OCI-LY3 (cell line): ENCODE data around the gene OTOGL.

Experiments
- H2AFZ ChIP-seq: fragments of 200-600, 300-600 bp; shearing (Covaris generic); 2 replicates; pipeline ENCODE4 v1.6.0; 2014; ENCODE audit warnings: antibody characterized with exemption, low read depth, low read length
- H3K27ac ChIP-seq: fragments of 200-600, 300-600 bp; sonication (generic); 2 replicates; pipeline ENCODE4 v1.5.1; 2014; ENCODE audit warnings: mild to moderate bottlenecking, low read length, moderate library complexity, mixed read lengths
- H3K27me3 ChIP-seq: fragments of 200-600, 300-600 bp; sonication (generic); 2 replicates; pipeline ENCODE4 v1.6.1; 2014; ENCODE audit warnings: low read depth, low read length, mixed read lengths
- H3K36me3 ChIP-seq: fragments of 200-600, 300-600 bp; sonication (generic); replicated peaks from 2 replicates; pipeline ENCODE3; 2014; ENCODE audit warnings: low read depth, low read length, mixed read lengths
- H3K4me1 ChIP-seq: fragments of 300-600, 200-600 bp; sonication (generic); 2 replicates; pipeline ENCODE4 v1.6.1; 2014; ENCODE audit warnings: low read length, mixed read lengths
- H3K4me2 ChIP-seq: fragments of 200-600, 300-600 bp; sonication (generic); 2 replicates; pipeline ENCODE4 v1.6.1; 2014; ENCODE audit warnings: low read length, mixed read lengths
- H3K4me3 ChIP-seq: fragments of 300-600, 200-600 bp; sonication (generic); 2 replicates; pipeline ENCODE4 v1.5.1; 2014; ENCODE audit warnings: antibody characterized with exemption, mild to moderate bottlenecking, low read length, moderate library complexity
- H3K79me2 ChIP-seq: fragments of 300-600, 200-600 bp; shearing (Covaris generic); 2 replicates; pipeline ENCODE4 v1.6.1; 2014; ENCODE audit warnings: mild to moderate bottlenecking, low read length, mixed read lengths
- H3K9ac ChIP-seq: fragments of 300-600, 200-600 bp; shearing (Covaris generic); 2 replicates; pipeline ENCODE4 v1.6.0; 2014; ENCODE audit warnings: mild to moderate bottlenecking, low read length, moderate library complexity
- H3K9me3 ChIP-seq: fragments of 200-600, 300-600 bp; shearing (Covaris generic); 2 replicates; pipeline ENCODE4 v1.6.1; 2014; ENCODE audit warnings: low read length, mixed read lengths; ENCODE audit not compliant: insufficient read depth
- H4K20me1 ChIP-seq: fragments of 200-600, 300-600 bp; sonication (generic); 2 replicates; pipeline ENCODE4 v1.6.1; 2016; ENCODE audit warnings: low read length, mixed read lengths; ENCODE audit not compliant: insufficient read depth
- CTCF ChIP-seq: fragments of 200-600, 300-600 bp; sonication (generic); IDR thresholded peaks from 2 replicates; pipeline ENCODE4 v1.5.1; 2014; ENCODE audit warnings: antibody characterized with exemption, low read length, low read depth
- EZH2phosphoT487 ChIP-seq: fragments of 200-600 bp; shearing (Covaris generic); IDR thresholded peaks from 2 replicates; pipeline ENCODE4 v1.6.1; 2018; ENCODE audit warnings: antibody characterized with exemption, mixed run types, low read depth

Gene OTOGL

GRCh38 chr12:80401191-80401590 is 301.9 kb downstream of the OTOGL start:
- H3K79me2 ChIP-seq, result no peaks in the 10 kb centered on the region
- 0 out of 2 replicates have a peak overlapping the region, but pooled peaks have one; percentile 1 for H3K4me2 ChIP-seq
- no peak overlapping the region for H3K27ac ChIP-seq
- TF ChIP-seq EZH2phosphoT487 (no peak), CTCF (no peak)
- H2AFZ ChIP-seq, result no peak overlapping the region
- H4K20me1 ChIP-seq, result no peaks in the 10 kb centered on the region
- no peaks in the 10 kb centered on the region for H3K4me1 ChIP-seq
- no peak overlapping the region for H3K9ac ChIP-seq
- no peaks in the 10 kb centered on the region for H3K9me3 ChIP-seq
- no peak overlapping the region for H3K4me3 ChIP-seq
- H3K36me3 ChIP-seq, result no peaks in the 10 kb centered on the region
- no peaks in the 10 kb centered on the region for H3K27me3 ChIP-seq

GRCh38 chr12:80404629-80405028 is 305.3 kb downstream of the OTOGL start:
- no peak overlapping the region for H3K27ac ChIP-seq
- no peaks in the 10 kb centered on the region for H3K27me3 ChIP-seq
- H3K4me1 ChIP-seq, result no peaks in the 10 kb centered on the region
- no peak overlapping the region for H3K4me3 ChIP-seq
- H3K36me3 ChIP-seq, result no peaks in the 10 kb centered on the region
- H4K20me1 ChIP-seq, result no peaks in the 10 kb centered on the region
- no peak overlapping the region for H3K9ac ChIP-seq
- H2AFZ ChIP-seq, result no peak overlapping the region
- H3K79me2 ChIP-seq, result no peaks in the 10 kb centered on the region
- H3K4me2 ChIP-seq, result no peak overlapping the region
- H3K9me3 ChIP-seq, result no peaks in the 10 kb centered on the region
- TF ChIP-seq CTCF, result no peak
- no peak for TF ChIP-seq EZH2phosphoT487

GRCh38 chr12:80406253-80406652 is 306.9 kb downstream of the OTOGL start:
- H3K4me1 ChIP-seq, result no peaks in the 10 kb centered on the region
- no peaks in the 10 kb centered on the region for H3K9me3 ChIP-seq
- H3K4me3 ChIP-seq, result no peak overlapping the region
- H2AFZ ChIP-seq, result no peak overlapping the region
- H4K20me1 ChIP-seq, result no peaks in the 10 kb centered on the region
- H3K27ac ChIP-seq, result no peak overlapping the region
- no peak overlapping the region for H3K9ac ChIP-seq
- no peak overlapping the region for H3K4me2 ChIP-seq
- H3K36me3 ChIP-seq, result no peaks in the 10 kb centered on the region
- H3K27me3 ChIP-seq, result no peaks in the 10 kb centered on the region
- H3K79me2 ChIP-seq, result no peaks in the 10 kb centered on the region
- TF ChIP-seq EZH2phosphoT487 (no peak), CTCF (no peak)

GRCh38 chr12:80411787-80412186 is 312.4 kb downstream of the OTOGL start:
- no peak overlapping the region for H3K4me3 ChIP-seq
- H3K4me1 ChIP-seq, result peaks cover 18% of the 10 kb centered on the region
- no peaks in the 10 kb centered on the region for H3K79me2 ChIP-seq
- H3K27ac ChIP-seq, result no peak overlapping the region
- TF ChIP-seq CTCF, result no peak
- no peak for TF ChIP-seq EZH2phosphoT487
- no peaks in the 10 kb centered on the region for H4K20me1 ChIP-seq
- H2AFZ ChIP-seq, result no peak overlapping the region
- H3K9ac ChIP-seq, result no peak overlapping the region
- H3K9me3 ChIP-seq, result no peaks in the 10 kb centered on the region
- H3K4me2 ChIP-seq, result peak overlapping the region; percentile 32
- no peaks in the 10 kb centered on the region for H3K36me3 ChIP-seq
- no peaks in the 10 kb centered on the region for H3K27me3 ChIP-seq
